ENCODE results near the gene ABLIM1. TPM values are rescaled to one million over a fixed set of nuclear protein-coding genes. Genes with fewer than 3 reads are reported as not detected.
A peak's percentile ranks its signal among the peaks of the same experiment; 100 is the strongest.

ABLIM1 gene
- total RNA-seq, 1 experiment from 2014 or later = 34.0 TPM

DNA sequence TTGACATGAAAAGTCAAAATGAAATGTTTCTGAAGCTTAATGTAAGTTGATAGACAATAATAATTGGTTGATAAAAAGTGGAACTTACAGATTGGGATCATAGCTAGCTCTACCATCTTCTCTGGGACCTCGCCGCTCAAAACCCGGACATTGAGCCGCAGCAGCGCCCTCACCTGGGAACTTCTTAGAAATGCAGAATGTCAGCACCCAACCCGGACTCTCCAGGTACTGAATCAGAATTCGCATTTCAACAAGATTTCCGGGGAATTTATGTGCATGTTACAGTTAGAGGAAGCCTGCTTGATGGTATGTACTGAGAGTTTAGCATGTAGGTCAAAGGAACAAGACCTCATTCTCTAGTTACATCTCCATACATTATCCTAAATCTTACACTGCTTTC lies 36.7 kb upstream of the ABLIM1 start:
- CTCF ChIA-PET = interaction anchor here (0.6 to 1.4 kb wide), 5 partner anchors 18 to 391 kb away, joined by 3 to 10 read pairs (median 7); no protein-coding TSS in a partner anchor

DNA sequence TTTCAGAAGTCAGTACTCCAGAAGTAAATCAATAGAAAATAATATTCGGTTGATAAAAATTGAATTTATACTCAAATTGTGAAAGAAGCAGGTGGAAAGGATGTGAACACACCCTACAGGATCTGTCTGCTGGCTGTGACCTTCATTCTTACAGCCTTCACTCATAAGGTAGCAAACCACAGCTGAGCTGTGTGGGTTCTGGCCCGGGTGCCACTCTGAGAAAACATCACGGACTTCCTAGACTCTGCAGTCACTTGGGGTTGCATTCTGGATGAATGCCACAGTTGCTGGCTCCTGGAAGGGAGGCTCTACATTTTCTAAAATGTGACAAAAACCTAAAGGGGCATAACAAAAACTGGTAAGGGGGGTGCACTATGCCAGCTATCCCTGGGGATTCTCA lies 36.0 kb upstream of the ABLIM1 start:
- ChIA-PET CTCF (interaction anchor here (0.6 to 1.4 kb wide), 5 partner anchors 18 to 390 kb away, joined by 3 to 10 read pairs (median 7); no protein-coding TSS in a partner anchor), POLR2A (ENCODE audit: low non-redundant PET) (no interaction called here)

More for the DNA sequence above, 36.7 kb upstream of the ABLIM1 start:
- POLR2A ChIA-PET (ENCODE audit: low non-redundant PET) = no interaction called here
- no peaks in the 10 kb centered on the region for H3K36me3 ChIP-seq (ENCODE audit: insufficient read depth, low read length, poor library complexity, severe bottlenecking)
- no peak overlapping the region for H3K27ac ChIP-seq (ENCODE audit: low read depth, low read length, poor library complexity, severe bottlenecking)
- no TSS peak for BruUV-seq (replicated peaks)
- peak; percentile 68 for DNase-seq (ENCODE audit: low spot score)
- TF ChIP-seq, protein P1, sequence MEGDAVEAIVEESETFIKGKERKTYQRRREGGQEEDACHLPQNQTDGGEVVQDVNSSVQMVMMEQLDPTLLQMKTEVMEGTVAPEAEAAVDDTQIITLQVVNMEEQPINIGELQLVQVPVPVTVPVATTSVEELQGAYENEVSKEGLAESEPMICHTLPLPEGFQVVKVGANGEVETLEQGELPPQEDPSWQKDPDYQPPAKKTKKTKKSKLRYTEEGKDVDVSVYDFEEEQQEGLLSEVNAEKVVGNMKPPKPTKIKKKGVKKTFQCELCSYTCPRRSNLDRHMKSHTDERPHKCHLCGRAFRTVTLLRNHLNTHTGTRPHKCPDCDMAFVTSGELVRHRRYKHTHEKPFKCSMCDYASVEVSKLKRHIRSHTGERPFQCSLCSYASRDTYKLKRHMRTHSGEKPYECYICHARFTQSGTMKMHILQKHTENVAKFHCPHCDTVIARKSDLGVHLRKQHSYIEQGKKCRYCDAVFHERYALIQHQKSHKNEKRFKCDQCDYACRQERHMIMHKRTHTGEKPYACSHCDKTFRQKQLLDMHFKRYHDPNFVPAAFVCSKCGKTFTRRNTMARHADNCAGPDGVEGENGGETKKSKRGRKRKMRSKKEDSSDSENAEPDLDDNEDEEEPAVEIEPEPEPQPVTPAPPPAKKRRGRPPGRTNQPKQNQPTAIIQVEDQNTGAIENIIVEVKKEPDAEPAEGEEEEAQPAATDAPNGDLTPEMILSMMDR (conservative IDR thresholded peaks at IDR 0.05; ENCODE audit: low read depth, low read length) = peak; percentile 84
- no peak for TF ChIP-seq EZH2 (IDR thresholded peaks at IDR 0.05; ENCODE audit: borderline replicate concordance, low read depth, low read length, poor library complexity, severe bottlenecking)
- H3K9me3 ChIP-seq (ENCODE audit: low read depth, low read length, poor library complexity, severe bottlenecking) = no peaks in the 10 kb centered on the region
- H3K4me3 ChIP-seq (ENCODE audit: low read depth, low read length, poor library complexity, severe bottlenecking) = no peak overlapping the region
- H3K4me1 ChIP-seq (ENCODE audit: insufficient read depth, low read length, poor library complexity, severe bottlenecking) = peaks cover 16% of the 10 kb centered on the region
- H3K27me3 ChIP-seq (replicated peaks; ENCODE audit: insufficient read depth, low read depth, low read length, poor library complexity) = no peaks in the 10 kb centered on the region
- intact Hi-C loops (cut with micrococcal nuclease; ENCODE audit: unreplicated experiment) = loop anchor here (2.0 to 5.0 kb wide), 2 partner anchors 88 to 144 kb away; no protein-coding TSS in a partner anchor

GRCh38 chr10:114691442-114691941 lies 33.4 kb upstream of the ABLIM1 start:
- H3K27ac ChIP-seq (ENCODE audit: low read depth, low read length, poor library complexity, severe bottlenecking) = no peak overlapping the region
- POLR2A ChIA-PET (ENCODE audit: low non-redundant PET) = no interaction called here
- intact Hi-C loops (cut with micrococcal nuclease; ENCODE audit: unreplicated experiment) = loop anchor here (5.0 kb wide), 1 partner anchor 91 kb away; no protein-coding TSS in a partner anchor

More for the DNA sequence above, 36.0 kb upstream of the ABLIM1 start:
- intact Hi-C loops (cut with micrococcal nuclease; ENCODE audit: unreplicated experiment) = loop anchor here (2.0 to 5.0 kb wide), 2 partner anchors 88 to 143 kb away; no protein-coding TSS in a partner anchor
- Histone ChIP-seq H3K27ac (ENCODE audit: low read depth, low read length, poor library complexity, severe bottlenecking) (no peak overlapping the region), H3K36me3 (ENCODE audit: insufficient read depth, low read length, poor library complexity, severe bottlenecking) (no peaks in the 10 kb centered on the region), H3K9me3 (ENCODE audit: low read depth, low read length, poor library complexity, severe bottlenecking) (no peaks in the 10 kb centered on the region), H3K4me3 (ENCODE audit: low read depth, low read length, poor library complexity, severe bottlenecking) (no peak overlapping the region), H3K4me1 (ENCODE audit: insufficient read depth, low read length, poor library complexity, severe bottlenecking) (peaks cover 16% of the 10 kb centered on the region), H3K27me3 (replicated peaks; ENCODE audit: insufficient read depth, low read depth, low read length, poor library complexity) (no peaks in the 10 kb centered on the region)
- BruUV-seq (replicated peaks) = no TSS peak
- DNase-seq (ENCODE audit: low spot score) = no peak
- TF ChIP-seq, protein P1 (conservative IDR thresholded peaks at IDR 0.05; ENCODE audit: low read depth, low read length) = no peak
- no peak for TF ChIP-seq EZH2 (IDR thresholded peaks at IDR 0.05; ENCODE audit: borderline replicate concordance, low read depth, low read length, poor library complexity, severe bottlenecking)

More at GRCh38 chr10:114691442-114691941, 33.4 kb upstream of the ABLIM1 start:
- Histone ChIP-seq H3K4me3 (ENCODE audit: low read depth, low read length, poor library complexity, severe bottlenecking) (no peak overlapping the region), H3K36me3 (ENCODE audit: insufficient read depth, low read length, poor library complexity, severe bottlenecking) (no peaks in the 10 kb centered on the region), H3K4me1 (ENCODE audit: insufficient read depth, low read length, poor library complexity, severe bottlenecking) (peaks cover 10% of the 10 kb centered on the region), H3K27me3 (replicated peaks; ENCODE audit: insufficient read depth, low read depth, low read length, poor library complexity) (no peaks in the 10 kb centered on the region), H3K9me3 (ENCODE audit: low read depth, low read length, poor library complexity, severe bottlenecking) (no peaks in the 10 kb centered on the region)
- TF ChIP-seq, protein P1 (conservative IDR thresholded peaks at IDR 0.05; ENCODE audit: low read depth, low read length) = no peak
- no peak for TF ChIP-seq EZH2 (IDR thresholded peaks at IDR 0.05; ENCODE audit: borderline replicate concordance, low read depth, low read length, poor library complexity, severe bottlenecking)
- BruUV-seq (replicated peaks) = no TSS peak
- CTCF ChIA-PET = no interaction called here
- DNase-seq (ENCODE audit: low spot score) = peak; percentile 77
